ENCODE measurements around the gene DGKB.

DNA sequence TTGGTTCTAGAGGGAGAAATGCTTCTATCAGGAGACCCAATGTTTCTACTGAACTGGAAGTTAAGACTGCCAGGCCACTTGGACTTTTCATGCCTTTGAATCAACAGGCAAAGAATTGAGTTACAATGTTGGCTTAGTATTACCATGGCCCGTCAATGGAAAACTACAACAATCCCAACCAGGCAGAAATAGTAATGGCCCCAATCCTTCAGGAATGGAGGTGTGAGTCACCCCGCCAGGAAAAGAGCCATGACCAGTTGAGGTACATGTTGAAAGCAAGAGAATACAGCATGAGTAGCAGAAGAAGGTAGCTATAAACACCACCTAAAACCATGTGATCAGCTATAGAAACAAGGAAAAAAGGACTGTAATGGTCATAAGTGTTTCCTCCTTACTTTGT, 101.9 kb downstream of the DGKB start:
- TF ChIP-seq, protein P1, sequence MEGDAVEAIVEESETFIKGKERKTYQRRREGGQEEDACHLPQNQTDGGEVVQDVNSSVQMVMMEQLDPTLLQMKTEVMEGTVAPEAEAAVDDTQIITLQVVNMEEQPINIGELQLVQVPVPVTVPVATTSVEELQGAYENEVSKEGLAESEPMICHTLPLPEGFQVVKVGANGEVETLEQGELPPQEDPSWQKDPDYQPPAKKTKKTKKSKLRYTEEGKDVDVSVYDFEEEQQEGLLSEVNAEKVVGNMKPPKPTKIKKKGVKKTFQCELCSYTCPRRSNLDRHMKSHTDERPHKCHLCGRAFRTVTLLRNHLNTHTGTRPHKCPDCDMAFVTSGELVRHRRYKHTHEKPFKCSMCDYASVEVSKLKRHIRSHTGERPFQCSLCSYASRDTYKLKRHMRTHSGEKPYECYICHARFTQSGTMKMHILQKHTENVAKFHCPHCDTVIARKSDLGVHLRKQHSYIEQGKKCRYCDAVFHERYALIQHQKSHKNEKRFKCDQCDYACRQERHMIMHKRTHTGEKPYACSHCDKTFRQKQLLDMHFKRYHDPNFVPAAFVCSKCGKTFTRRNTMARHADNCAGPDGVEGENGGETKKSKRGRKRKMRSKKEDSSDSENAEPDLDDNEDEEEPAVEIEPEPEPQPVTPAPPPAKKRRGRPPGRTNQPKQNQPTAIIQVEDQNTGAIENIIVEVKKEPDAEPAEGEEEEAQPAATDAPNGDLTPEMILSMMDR (IDR thresholded peaks at IDR 0.05) = no peak
- TF ChIP-seq POLR2A (IDR thresholded peaks at IDR 0.05) = no peak

Data from gastroesophageal sphincter (tissue), 3 donors.